Stomach (tissue), 4 donors: ENCODE measurements around the gene LIME1.

Experiments used
- EP300 ChIP-seq: sonication (generic); formaldehyde crosslinking; IDR thresholded peaks from one replicate; pipeline ENCODE4 v1.6.1; 2017; ENCODE audit warnings: antibody characterized with exemption
- POLR2A ChIP-seq, 4 donors: fragments of 450-650 bp; IDR thresholded peaks; one replicate each; pipeline ENCODE4 v1.6.1; 2016; ENCODE audit warnings: antibody characterized with exemption in 4 of 4, control low read depth in 2 of 4, mild to moderate bottlenecking in 1 of 4, moderate library complexity in 1 of 4
- POLR2AphosphoS5 ChIP-seq, 3 donors: sonication (generic); formaldehyde crosslinking; IDR thresholded peaks; one replicate each; pipeline ENCODE4 v1.6.1; 2016; ENCODE audit warnings: antibody characterized with exemption in 3 of 3
- TF ChIP-seq, protein P1 (sequence below), 7 experiments: fragments of 450-650 bp in 4 of 7; fragments of 200-600 bp in 3 of 7; sonication (generic) in 3 of 7; IDR thresholded peaks; one replicate each; pipeline ENCODE4 v1.5.1; 2016 to 2019; ENCODE audit warnings: antibody characterized with exemption in 7 of 7, control low read depth in 2 of 7, mild to moderate bottlenecking in 1 of 7

DNA sequence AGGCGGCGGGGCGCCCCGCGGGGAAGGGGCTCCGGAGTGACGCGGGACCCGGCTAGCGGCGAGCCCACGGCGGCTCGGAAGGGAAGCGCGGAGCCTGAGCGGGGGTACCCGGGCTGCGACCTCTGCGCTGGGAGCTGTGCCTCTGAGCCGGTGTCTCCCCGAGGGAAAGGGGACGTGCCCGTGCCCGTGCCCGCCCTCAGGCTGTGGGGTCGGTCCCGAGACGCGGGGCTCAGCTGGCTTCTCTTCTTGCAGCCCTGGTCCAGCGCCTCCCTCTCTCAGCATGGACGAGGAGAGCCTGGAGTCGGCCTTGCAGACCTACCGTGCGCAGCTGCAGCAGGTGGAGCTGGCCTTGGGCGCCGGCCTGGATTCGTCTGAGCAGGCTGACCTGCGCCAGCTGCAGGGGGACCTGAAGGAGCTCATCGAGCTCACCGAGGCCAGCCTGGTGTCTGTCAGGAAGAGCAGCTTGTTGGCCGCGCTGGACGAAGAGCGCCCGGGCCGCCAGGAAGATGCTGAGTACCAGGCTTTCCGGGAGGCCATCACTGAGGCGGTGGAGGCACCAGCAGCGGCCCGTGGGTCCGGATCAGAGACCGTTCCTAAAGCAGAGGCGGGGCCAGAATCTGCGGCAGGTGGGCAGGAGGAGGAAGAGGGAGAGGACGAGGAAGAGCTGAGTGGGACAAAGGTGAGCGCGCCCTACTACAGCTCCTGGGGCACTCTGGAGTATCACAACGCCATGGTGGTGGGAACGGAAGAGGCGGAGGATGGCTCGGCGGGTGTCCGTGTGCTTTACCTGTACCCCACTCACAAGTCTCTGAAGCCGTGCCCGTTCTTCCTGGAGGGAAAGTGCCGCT lies 27.9 kb upstream of the LIME1 start:
- TF ChIP-seq, protein P1, sequence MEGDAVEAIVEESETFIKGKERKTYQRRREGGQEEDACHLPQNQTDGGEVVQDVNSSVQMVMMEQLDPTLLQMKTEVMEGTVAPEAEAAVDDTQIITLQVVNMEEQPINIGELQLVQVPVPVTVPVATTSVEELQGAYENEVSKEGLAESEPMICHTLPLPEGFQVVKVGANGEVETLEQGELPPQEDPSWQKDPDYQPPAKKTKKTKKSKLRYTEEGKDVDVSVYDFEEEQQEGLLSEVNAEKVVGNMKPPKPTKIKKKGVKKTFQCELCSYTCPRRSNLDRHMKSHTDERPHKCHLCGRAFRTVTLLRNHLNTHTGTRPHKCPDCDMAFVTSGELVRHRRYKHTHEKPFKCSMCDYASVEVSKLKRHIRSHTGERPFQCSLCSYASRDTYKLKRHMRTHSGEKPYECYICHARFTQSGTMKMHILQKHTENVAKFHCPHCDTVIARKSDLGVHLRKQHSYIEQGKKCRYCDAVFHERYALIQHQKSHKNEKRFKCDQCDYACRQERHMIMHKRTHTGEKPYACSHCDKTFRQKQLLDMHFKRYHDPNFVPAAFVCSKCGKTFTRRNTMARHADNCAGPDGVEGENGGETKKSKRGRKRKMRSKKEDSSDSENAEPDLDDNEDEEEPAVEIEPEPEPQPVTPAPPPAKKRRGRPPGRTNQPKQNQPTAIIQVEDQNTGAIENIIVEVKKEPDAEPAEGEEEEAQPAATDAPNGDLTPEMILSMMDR (IDR thresholded peaks at IDR 0.05): no peak
- TF ChIP-seq POLR2A (IDR thresholded peaks at IDR 0.05) (no peak), POLR2AphosphoS5 (IDR thresholded peaks at IDR 0.05) (no peak), EP300 (no peak)
